Measurements from ENCODE around the gene FGF14.

Gene FGF14

GRCh38 chr13:102295316-102296048 lies 106.4 kb downstream of the FGF14 start (continued):
- TF ChIP-seq ZNF561 (tag by site-specific recombination; IDR thresholded peaks at IDR 0.05; ENCODE audit: borderline replicate concordance), result no peak

- Histone ChIP-seq H3K27ac (ENCODE audit: extremely low read depth, low read depth, low read length) (no peak overlapping the region), H3K9me3 (ENCODE audit: control insufficient read depth, insufficient read depth, low read depth, low read length) (no peaks in the 10 kb centered on the region), H3K36me3 (ENCODE audit: control insufficient read depth in 2 of 2, insufficient read depth in 1 of 2, low read length in 2 of 2) (no peaks in the 10 kb centered on the region), H3K4me1 (ENCODE audit: control insufficient read depth, insufficient read depth, low read length) (no peaks in the 10 kb centered on the region), H3K4me3 (ENCODE audit: low read depth, low read length) (no peak overlapping the region)
- TF ChIP-seq ZNF701 (tag by site-specific recombination; IDR thresholded peaks at IDR 0.05), result no peak
- no peak for TF ChIP-seq MZF1 (tag by site-specific recombination; IDR thresholded peaks at IDR 0.05; ENCODE audit: borderline replicate concordance)
- TF ChIP-seq ZNF10 (tag by site-specific recombination; IDR thresholded peaks at IDR 0.05), result no peak
- no peak for TF ChIP-seq ZNF473 (tag by site-specific recombination; IDR thresholded peaks at IDR 0.05)
- no peak for TF ChIP-seq ZBTB48 (tag by site-specific recombination; IDR thresholded peaks at IDR 0.05)
- POLR2A ChIA-PET, result no interaction called here
- CTCF ChIA-PET, result no interaction called here
Measured at GRCh38 chr13:102294407-102295018, 107.3 kb downstream of the FGF14 start.

- ChIA-PET POLR2A (no interaction called here), CTCF (no interaction called here)
- TF ChIP-seq ZNF324 (tag by site-specific recombination; IDR thresholded peaks at IDR 0.05), result no peak
- TF ChIP-seq YY1 (tag by site-specific recombination; IDR thresholded peaks at IDR 0.05), result no peak
- TF ChIP-seq ZNF704 (tag by site-specific recombination; IDR thresholded peaks at IDR 0.05), result no peak
- TF ChIP-seq ZNF214 (tag by site-specific recombination; IDR thresholded peaks at IDR 0.05; ENCODE audit: borderline replicate concordance), result no peak
- no peak for TF ChIP-seq ZNF169 (tag by site-specific recombination; IDR thresholded peaks at IDR 0.05)
- TF ChIP-seq ZBTB44 (tag by site-specific recombination; IDR thresholded peaks at IDR 0.05), result no peak
- TF ChIP-seq ZFP3 (tag by site-specific recombination; IDR thresholded peaks at IDR 0.05; ENCODE audit: low read depth), result no peak
- TF ChIP-seq ZSCAN4 (tag by site-specific recombination; IDR thresholded peaks at IDR 0.05), result no peak
- TF ChIP-seq KLF7 (tag by site-specific recombination; IDR thresholded peaks at IDR 0.05; ENCODE audit: borderline replicate concordance), result no peak
- no peak for TF ChIP-seq ZNF426 (tag by site-specific recombination; IDR thresholded peaks at IDR 0.05)
- no peak for TF ChIP-seq ZNF449 (tag by site-specific recombination; IDR thresholded peaks at IDR 0.05)
- TF ChIP-seq RBAK (tag by site-specific recombination; IDR thresholded peaks at IDR 0.05), result no peak
- TF ChIP-seq ZNF133 (tag by site-specific recombination; IDR thresholded peaks at IDR 0.05), result no peak
- no peak for TF ChIP-seq ZNF530 (tag by site-specific recombination; IDR thresholded peaks at IDR 0.05; ENCODE audit: low read depth)
- TF ChIP-seq ZNF19 (tag by site-specific recombination; IDR thresholded peaks at IDR 0.05; ENCODE audit: low read depth), result no peak
- no peak overlapping the region for H3K4me3 ChIP-seq (ENCODE audit: low read depth, low read length)
- H3K27ac ChIP-seq (ENCODE audit: extremely low read depth, low read depth, low read length), result no peak overlapping the region
- no peaks in the 10 kb centered on the region for H3K4me1 ChIP-seq (ENCODE audit: control insufficient read depth, insufficient read depth, low read length)
- no peaks in the 10 kb centered on the region for H3K36me3 ChIP-seq (ENCODE audit: control insufficient read depth in 2 of 2, insufficient read depth in 1 of 2, low read length in 2 of 2)
- H3K9me3 ChIP-seq (ENCODE audit: control insufficient read depth, insufficient read depth, low read depth, low read length), result no peaks in the 10 kb centered on the region
Measured at GRCh38 chr13:102293723-102294122, 108.1 kb downstream of the FGF14 start.
